HCT116 (cell line): ENCODE measurements around the gene AGAP4.

Experiments
- CEBPB ChIP-seq: IDR thresholded peaks from 2 replicates; pipeline ENCODE4 v1.6.1; 2012; ENCODE audit warnings: low read depth
- CTCF ChIP-seq, 3 experiments: fragments of 200-600 bp in 1 of 3; sonication (generic) in 1 of 3; IDR thresholded peaks in 2 of 3; conservative IDR thresholded peaks in 1 of 3; 2 replicates each; pipeline ENCODE4 v1.5.1; 2012 to 2017; ENCODE audit warnings: low read depth in 2 of 3, low read length in 2 of 3, antibody characterized with exemption in 1 of 3, borderline replicate concordance in 1 of 3, control low read depth in 1 of 3, mild to moderate bottlenecking in 1 of 3, mixed read lengths in 1 of 3, mixed run types in 1 of 3, moderate library complexity in 1 of 3; ENCODE audit not compliant: insufficient read depth in 1 of 3
- EZH2phosphoT487 ChIP-seq: fragments of 200-600 bp; IDR thresholded peaks from 2 replicates; pipeline ENCODE4 v1.6.1; 2018; ENCODE audit warnings: antibody characterized with exemption, borderline replicate concordance
- POLR2A ChIP-seq: IDR thresholded peaks from 2 replicates; pipeline ENCODE4 v1.7.0; 2011; ENCODE audit warnings: borderline replicate concordance; ENCODE audit not compliant: insufficient read depth, insufficient read length; ENCODE audit errors: extremely low read depth
- POLR2AphosphoS5 ChIP-seq: IDR thresholded peaks from 2 replicates; pipeline ENCODE4 v1.6.1; 2011; ENCODE audit warnings: mild to moderate bottlenecking, low read depth, low read length, moderate library complexity
- RAD21 ChIP-seq: IDR thresholded peaks from 2 replicates; pipeline ENCODE4 v1.6.1; 2012; ENCODE audit warnings: low read depth, mild to moderate bottlenecking
- SP1 ChIP-seq: IDR thresholded peaks from 2 replicates; pipeline ENCODE4 v1.6.1; 2012; ENCODE audit warnings: low read depth
- SRF ChIP-seq: IDR thresholded peaks from 2 replicates; pipeline ENCODE4 v1.6.1; 2012; ENCODE audit warnings: low read depth
- YY1 ChIP-seq: IDR thresholded peaks from 2 replicates; pipeline ENCODE4 v1.6.1; 2011; ENCODE audit warnings: low read length, low read depth, moderate library complexity, mild to moderate bottlenecking; ENCODE audit not compliant: insufficient replicate concordance; ENCODE audit errors: extremely low read depth
- ZFX ChIP-seq: fragments of 450-650 bp; IDR thresholded peaks from 2 replicates; pipeline ENCODE4 v1.6.1; 2017
- ZNF274 ChIP-seq: fragments of 200-500 bp; sonication (Bioruptor generic); IDR thresholded peaks from 2 replicates; pipeline ENCODE4 v1.6.1; 2014; ENCODE audit warnings: mild to moderate bottlenecking, low read depth, low read length, inconsistent platforms

GRCh38 chr10:45817130-45817859 is 30.0 kb downstream of the AGAP4 start:
- TF ChIP-seq CEBPB (no peak), YY1 (no peak), CTCF (IDR thresholded peaks at IDR 0.05 in 2 of 3, conservative IDR thresholded peaks at IDR 0.05 in 1 of 3; ENCODE audit: borderline replicate concordance in 1 of 3, insufficient read depth in 1 of 3, low read depth in 2 of 3, low read length in 2 of 3) (no peak), ZNF274 (no peak), POLR2AphosphoS5 (no peak), POLR2A (no peak), SRF (no peak), RAD21 (no peak), SP1 (no peak), EZH2phosphoT487 (no peak), ZFX (no peak)
